Measurements from ENCODE around the gene PLP1.

DNA sequence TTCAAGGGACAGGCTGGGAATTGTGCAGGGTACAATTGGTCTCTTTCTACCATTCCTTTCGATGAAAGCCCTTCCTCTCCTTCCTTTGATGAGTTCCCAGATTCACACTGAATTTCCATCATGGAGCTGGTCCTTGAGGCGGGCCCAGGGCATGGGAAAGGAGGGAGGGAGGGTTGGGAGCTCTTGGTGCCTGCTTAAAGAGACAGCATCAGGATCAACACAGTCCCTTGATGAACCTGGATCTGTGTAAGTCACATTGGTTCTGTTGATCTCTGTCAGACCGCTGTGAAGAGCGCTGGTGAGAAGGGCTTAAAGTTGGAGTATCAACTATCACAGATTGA, 4.4 kb downstream of the PLP1 start:
- TF ChIP-seq, protein P1, sequence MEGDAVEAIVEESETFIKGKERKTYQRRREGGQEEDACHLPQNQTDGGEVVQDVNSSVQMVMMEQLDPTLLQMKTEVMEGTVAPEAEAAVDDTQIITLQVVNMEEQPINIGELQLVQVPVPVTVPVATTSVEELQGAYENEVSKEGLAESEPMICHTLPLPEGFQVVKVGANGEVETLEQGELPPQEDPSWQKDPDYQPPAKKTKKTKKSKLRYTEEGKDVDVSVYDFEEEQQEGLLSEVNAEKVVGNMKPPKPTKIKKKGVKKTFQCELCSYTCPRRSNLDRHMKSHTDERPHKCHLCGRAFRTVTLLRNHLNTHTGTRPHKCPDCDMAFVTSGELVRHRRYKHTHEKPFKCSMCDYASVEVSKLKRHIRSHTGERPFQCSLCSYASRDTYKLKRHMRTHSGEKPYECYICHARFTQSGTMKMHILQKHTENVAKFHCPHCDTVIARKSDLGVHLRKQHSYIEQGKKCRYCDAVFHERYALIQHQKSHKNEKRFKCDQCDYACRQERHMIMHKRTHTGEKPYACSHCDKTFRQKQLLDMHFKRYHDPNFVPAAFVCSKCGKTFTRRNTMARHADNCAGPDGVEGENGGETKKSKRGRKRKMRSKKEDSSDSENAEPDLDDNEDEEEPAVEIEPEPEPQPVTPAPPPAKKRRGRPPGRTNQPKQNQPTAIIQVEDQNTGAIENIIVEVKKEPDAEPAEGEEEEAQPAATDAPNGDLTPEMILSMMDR (IDR thresholded peaks at IDR 0.05), result no peak
- TF ChIP-seq EP300 (IDR thresholded peaks at IDR 0.05), result no peak
